Measurements from ENCODE around the gene TMEM139. TPM values are rescaled to one million over a fixed set of nuclear protein-coding genes. Genes with fewer than 3 reads are reported as not detected.
A peak's percentile ranks its signal among the peaks of the same experiment; 100 is the strongest.
"Not testable (repeated sequence)": the region's sequence is repeated elsewhere in the genome, so short reads cannot be mapped to it uniquely, and the experiment has no call there.

TMEM139 gene
- total RNA-seq, 2 donors from 2014 or later, result 21.8 to 54.1 TPM

DNA sequence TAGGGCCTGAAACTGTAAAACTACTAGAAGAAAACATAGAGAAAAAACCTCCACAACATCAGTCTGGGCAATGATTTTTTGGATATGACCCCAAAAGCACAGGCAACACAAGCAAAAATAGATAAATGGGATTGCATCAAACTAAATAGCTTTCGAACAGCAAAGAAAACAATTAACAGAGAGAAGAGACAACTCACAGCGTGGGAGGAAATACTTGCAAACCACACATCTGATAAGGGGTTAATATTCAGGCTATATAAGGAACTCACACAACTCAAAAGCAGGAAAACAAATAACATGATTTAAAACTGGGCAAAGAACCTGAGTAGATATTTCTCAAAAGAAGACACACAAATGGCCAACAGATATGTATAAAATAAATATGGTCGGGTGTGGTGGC lies 29.2 kb upstream of the TMEM139 start:
- intact Hi-C loops (cut with DNase I, micrococcal nuclease), result no loop called here
- DNase-seq, result no peak

GRCh38 chr7:143256325-143256724 lies 28.4 kb upstream of the TMEM139 start:
- intact Hi-C loops (cut with DNase I, micrococcal nuclease), result no loop called here
- ATAC-seq, result no peak
- DNase-seq, result no peak

More for the DNA sequence above, 29.2 kb upstream of the TMEM139 start:
- ATAC-seq, result no peak

DNA sequence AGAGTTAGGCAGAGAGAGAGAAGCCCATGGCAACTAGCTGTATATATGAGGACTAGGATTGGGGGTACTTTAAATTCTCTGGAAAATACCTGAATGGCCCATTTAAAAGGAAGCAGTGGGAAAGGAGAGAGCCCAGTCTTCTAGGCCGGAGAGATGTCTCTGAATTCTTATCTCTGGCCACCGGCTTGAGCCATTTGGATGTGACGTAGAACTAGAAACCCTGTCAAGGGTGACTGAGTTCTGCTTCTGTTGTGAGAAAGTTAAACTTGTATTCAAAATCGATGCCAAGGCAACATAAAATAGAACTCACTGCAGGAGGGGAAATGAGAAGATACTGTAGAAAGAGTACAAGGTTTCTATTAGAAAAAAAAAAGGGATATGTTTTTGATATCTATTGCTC lies 27.8 kb upstream of the TMEM139 start:
- ATAC-seq (no peak), DNase-seq (no peak)
- intact Hi-C loops (cut with DNase I, micrococcal nuclease), result no loop called here

- ATAC-seq (peak; percentile 72), DNase-seq (no peak)
- intact Hi-C loops (cut with DNase I, micrococcal nuclease), result no loop called here
Observed at GRCh38 chr7:143257501-143257900, 27.3 kb upstream of the TMEM139 start.

- no peak for ATAC-seq
- intact Hi-C loops (cut with DNase I, micrococcal nuclease), result no loop called here
Observed at GRCh38 chr7:143258831-143259230, 25.9 kb upstream of the TMEM139 start.

GRCh38 chr7:143259765-143260164 lies 25.0 kb upstream of the TMEM139 start:
- ATAC-seq (no peak), DNase-seq (no peak)
- intact Hi-C loops (cut with DNase I, micrococcal nuclease), result no loop called here

More at GRCh38 chr7:143258831-143259230, 25.9 kb upstream of the TMEM139 start:
- no peak for DNase-seq

- intact Hi-C loops (cut with DNase I, micrococcal nuclease), result no loop called here
- DNase-seq (no peak), ATAC-seq (no peak)
Observed at GRCh38 chr7:143261901-143262300, 22.9 kb upstream of the TMEM139 start.

- intact Hi-C loops (cut with DNase I, micrococcal nuclease), result no loop called here
- DNase-seq (peak; percentile 89 to 91), ATAC-seq (peak; percentile 90)
Observed at GRCh38 chr7:143263266-143264195, 21.2 kb upstream of the TMEM139 start, which contains the start of gene GSTK1. Gene GSTK1, plus strand, starts transcription at chr7:143263441. Its CDS starts 73 bp downstream, at chr7:143263514.

GRCh38 chr7:143264196-143264568 lies 20.6 kb upstream of the TMEM139 start:
- ATAC-seq, result peak; percentile 6
- intact Hi-C loops (cut with DNase I, micrococcal nuclease); DNase-seq: not testable (repeated sequence)

GRCh38 chr7:143265017-143265693 lies 19.6 kb upstream of the TMEM139 start:
- intact Hi-C loops (cut with DNase I, micrococcal nuclease), result no loop called here
- no peak for ATAC-seq
- DNase-seq, result no peak

DNA sequence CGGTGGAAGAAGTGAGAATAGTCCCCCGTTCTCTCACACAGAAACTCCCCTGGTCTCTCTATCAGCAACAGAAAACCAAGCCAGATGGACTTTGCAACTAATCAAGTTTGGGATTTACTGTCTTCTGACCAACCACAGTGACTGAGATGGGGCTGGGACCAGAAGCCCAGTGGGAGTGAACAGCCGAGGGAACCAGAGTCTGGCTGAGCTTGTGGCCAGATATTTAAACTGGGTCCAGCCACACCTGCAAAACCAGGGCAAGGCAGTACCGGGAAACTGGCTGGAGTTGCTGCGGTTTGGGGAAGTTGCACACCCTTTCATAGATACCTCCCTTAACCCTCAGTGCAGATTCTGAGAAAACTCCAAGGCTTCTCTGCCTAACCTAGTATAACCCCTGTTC lies 15.5 kb upstream of the TMEM139 start:
- ATAC-seq, result peak; percentile 91
- peak; percentile 61 to 84 for DNase-seq
- intact Hi-C loops (cut with DNase I, micrococcal nuclease), result no loop called here

DNA sequence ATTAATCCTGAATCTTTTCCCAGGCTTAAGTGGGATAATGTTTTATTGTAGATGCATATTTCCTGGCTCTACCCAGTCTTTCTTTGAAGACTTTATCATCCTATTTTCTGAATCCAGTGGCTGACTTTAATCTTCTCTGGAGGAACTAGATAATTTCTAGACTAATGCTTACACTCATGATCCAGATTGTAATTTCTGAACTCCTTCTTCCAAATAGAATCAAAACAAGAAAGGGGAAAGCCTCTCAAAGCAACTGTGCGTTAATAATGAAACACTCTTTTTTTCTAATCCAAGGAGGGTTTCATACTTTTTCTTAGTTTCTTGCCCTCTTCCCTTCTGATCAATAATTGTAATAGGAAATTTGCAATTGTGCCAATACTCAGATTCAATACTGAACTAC lies 13.5 kb upstream of the TMEM139 start:
- ATAC-seq (no peak), DNase-seq (no peak)
- intact Hi-C loops (cut with DNase I, micrococcal nuclease), result no loop called here

GRCh38 chr7:143272871-143273270 lies 11.9 kb upstream of the TMEM139 start:
- ATAC-seq (no peak), DNase-seq (no peak)
- intact Hi-C loops (cut with DNase I, micrococcal nuclease), result no loop called here

DNA sequence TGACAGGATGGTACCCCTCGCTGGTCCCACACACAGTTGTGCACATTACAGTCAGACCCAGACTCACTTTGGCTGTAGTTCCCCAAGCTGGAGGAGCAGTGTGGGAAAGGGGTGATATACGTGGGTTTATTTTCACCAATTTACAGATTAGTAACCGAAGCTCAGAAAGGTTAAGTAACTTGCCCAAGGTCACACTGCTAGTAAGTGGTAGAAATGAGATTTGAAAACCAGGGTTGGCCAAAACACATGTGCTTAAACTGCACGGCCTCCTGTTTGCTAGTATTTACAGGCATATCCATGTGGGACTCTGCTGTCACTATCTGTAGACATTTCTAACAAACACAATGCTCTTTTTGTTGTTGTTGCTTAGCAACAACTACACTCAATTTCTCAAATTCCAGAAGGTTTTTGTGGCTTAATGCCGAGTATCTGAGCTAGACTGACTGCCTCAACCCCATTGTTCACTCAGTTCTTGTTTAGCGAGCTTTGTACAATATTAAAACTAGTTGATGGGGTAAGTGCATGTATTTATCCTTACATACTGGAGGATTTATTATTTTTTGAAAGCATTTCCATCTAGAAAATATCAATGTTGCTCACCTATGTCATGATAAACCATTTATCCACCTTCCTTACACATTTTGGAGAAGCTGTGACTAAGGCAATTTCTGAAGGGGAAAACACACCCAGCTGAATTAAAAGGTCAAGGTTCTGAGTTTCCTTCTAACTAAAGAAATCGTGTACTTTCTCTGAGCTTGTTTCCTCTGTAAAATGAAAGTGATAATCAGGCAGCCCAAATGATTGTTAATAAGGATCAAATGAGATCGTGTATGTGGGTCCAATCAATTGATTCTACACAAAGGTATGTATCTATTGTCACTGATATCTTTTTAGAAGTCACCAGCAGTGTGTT lies 5.3 kb upstream of the TMEM139 start:
- ATAC-seq, result no peak
- intact Hi-C loops (cut with DNase I, micrococcal nuclease), result no loop called here
- no peak for DNase-seq

DNA sequence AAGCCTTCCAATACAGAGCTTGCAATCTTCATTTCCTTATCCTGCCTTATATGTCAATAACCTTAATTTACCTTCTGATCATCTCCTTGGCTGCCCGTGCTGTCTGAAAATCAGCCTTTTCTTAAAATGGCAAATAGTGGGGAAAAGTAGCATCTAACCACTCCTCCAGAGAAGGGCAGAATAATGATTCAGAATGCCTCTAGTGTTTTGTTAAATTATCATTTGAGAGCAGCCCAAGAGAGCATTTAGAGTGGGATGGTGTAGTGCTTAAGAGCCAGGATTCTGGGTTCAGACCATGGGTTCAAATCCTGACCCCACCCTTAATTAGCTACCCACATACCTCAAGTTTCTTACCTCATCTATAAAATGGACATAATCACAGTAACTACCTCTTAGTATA lies 4.6 kb upstream of the TMEM139 start:
- intact Hi-C loops (cut with DNase I, micrococcal nuclease), result no loop called here

DNA sequence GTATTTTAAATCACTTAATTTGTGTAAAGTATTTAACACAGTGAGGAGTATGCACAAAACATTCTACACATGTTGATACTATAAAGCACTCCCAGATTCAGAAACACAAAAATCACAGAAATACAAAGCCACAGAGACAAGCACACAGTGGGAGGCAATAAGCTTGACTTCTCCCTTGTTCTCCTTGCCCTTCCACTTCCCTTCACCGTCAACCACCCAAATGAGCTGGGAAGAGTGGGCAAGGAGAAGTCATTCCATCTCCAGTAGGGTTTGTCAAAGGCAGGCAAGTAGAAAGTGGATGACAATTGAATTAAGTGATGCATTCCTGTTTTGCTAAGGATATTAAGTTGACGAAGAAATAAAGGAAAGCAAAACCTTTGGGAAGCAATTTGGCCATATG lies 4.2 kb upstream of the TMEM139 start:
- intact Hi-C loops (cut with DNase I, micrococcal nuclease), result no loop called here
- no peak for ATAC-seq
- no peak for DNase-seq

More for the DNA sequence above, 4.6 kb upstream of the TMEM139 start:
- no peak for DNase-seq
- ATAC-seq, result no peak

DNA sequence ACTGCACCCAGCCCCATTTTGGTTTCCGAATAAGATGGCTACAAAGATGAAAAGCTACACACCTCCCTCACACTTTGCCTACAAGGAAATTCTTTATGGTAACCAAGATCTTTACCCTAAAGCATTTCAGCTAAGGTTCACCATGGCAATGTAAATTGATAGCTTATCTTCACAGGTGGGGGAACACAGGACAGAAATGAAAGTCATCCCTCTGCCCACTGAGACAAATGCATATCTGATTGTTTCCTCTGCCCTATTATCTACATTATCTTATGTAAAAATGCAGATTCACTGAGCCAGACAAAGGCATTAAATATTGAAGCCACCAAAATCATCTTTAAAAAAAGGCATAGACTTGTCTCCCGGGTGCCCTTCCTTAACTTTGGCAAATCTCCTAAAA lies 3.2 kb upstream of the TMEM139 start:
- intact Hi-C loops (cut with DNase I, micrococcal nuclease), result no loop called here
- no peak for ATAC-seq
- no peak for DNase-seq

GRCh38 chr7:143282124-143282523 lies 2.6 kb upstream of the TMEM139 start:
- no peak for ATAC-seq
- intact Hi-C loops (cut with DNase I, micrococcal nuclease), result no loop called here
- no peak for DNase-seq

- ATAC-seq (peak; percentile 28), DNase-seq (peak; percentile 52 to 70)
- intact Hi-C loops (cut with DNase I, micrococcal nuclease), result no loop called here
Observed at GRCh38 chr7:143283381-143283780, 1.4 kb upstream of the TMEM139 start.
